ENCODE results near the gene PVR.

DNA sequence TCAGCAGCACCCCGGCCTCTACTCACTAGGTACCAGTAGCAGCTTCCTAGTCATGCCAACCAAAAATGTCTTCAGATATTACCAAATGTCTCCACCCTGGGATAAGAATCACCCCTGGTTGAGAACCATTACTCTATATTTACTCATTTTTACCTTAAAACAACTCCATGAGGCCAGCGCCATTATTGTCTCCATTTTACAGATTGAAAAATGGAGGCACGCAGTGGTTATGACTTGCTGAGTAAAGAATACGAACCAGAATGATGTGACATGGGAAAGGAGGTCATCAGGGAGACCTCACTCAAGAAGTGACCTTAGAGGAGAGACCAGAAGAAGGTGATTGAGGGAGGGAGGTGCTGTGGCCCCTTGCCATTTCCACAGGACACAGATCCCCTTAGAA is 29.8 kb downstream of the PVR start:
- TF ChIP-seq EZH2phosphoT487 (IDR thresholded peaks at IDR 0.05; ENCODE audit: borderline replicate concordance, low read depth, low read length), result no peak
- TF ChIP-seq, protein P1, sequence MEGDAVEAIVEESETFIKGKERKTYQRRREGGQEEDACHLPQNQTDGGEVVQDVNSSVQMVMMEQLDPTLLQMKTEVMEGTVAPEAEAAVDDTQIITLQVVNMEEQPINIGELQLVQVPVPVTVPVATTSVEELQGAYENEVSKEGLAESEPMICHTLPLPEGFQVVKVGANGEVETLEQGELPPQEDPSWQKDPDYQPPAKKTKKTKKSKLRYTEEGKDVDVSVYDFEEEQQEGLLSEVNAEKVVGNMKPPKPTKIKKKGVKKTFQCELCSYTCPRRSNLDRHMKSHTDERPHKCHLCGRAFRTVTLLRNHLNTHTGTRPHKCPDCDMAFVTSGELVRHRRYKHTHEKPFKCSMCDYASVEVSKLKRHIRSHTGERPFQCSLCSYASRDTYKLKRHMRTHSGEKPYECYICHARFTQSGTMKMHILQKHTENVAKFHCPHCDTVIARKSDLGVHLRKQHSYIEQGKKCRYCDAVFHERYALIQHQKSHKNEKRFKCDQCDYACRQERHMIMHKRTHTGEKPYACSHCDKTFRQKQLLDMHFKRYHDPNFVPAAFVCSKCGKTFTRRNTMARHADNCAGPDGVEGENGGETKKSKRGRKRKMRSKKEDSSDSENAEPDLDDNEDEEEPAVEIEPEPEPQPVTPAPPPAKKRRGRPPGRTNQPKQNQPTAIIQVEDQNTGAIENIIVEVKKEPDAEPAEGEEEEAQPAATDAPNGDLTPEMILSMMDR (conservative IDR thresholded peaks at IDR 0.05; ENCODE audit: low read length), result no peak
